NCI-H748 (cell line): ENCODE data around the gene ANKRD65.

ENCODE experiments used
- DNase-seq: peaks from one replicate; lab custom pipeline; 2025; ENCODE audit not compliant: unreplicated experiment; lab: John Stamatoyannopoulos, UW

Gene ANKRD65

DNA sequence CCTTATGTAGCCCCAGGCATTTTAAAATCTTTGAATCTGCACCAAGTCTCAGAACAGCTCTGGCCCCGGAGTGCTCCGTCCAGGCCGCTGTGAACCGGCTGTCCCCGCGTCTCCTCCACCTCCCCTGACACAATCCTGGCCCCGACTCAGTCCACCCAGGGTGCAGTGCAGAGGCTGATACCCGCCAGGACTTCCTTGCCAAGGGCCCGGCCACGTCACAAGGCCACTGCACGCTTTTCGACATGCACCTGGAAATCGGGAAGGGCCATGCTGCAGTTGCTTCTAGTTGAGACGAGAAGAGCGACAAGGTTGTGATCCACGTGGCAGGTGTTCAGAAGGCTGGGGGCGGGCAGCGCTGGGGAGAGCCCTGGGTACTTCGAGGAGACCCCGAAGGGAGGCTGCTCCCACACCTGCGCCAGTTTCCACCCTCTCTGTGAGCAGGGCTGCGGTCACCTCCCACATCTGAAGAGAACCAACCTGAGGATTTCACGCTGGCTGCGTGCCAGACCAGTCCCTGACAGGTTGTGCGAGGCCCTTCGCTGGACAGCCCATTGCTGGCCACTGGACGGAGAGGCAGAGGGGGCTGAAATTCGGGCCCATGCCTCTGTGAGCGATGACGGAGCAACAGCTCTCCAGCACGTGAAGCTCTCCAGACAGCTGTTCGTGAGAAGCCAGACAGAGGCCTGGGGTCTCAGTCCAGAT is 21.1 kb upstream of the ANKRD65 start:
- no peak for DNase-seq

DNA sequence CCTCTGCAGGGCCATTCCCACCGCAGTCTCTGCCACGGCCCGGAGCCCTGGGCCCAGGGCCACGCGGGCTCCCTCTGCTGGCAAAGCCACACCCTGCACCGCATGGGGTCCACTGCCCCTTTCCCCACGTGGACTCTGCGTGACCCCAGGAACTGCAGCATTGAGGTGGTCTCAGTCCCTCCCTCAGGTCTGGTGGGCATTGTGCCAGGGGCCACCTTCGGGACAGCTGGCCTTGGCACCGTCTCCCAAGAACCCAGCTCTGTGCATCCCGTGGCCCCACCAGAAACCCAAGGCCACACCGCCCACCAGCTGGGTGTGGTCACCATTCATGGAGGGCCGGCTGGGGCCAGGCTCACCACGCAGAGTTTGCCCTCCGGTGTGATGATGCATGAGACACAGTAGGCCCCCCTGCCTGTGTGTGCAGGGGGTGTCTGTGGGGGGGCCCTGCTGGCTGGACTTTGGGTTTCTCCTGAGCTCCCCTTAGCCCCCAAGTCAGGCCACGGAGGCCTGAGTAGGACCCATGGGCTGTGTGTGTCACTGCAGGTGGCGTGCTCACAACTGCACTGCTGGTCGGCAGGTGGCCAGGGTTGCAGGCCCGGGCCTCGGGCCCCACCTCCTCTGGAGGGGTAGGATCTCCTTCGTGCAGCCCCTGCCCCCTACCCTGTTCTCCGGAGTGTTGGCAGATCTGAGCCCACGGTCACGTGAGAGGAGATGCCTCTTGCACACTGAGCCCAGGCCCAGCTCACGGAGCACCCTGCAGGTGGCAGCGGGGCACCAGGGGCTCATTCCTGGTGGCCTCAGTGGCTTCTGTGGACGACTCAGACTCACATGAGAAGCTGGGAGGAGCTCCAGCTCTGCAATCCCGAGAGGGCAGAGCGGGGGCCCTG is 20.2 kb upstream of the ANKRD65 start:
- peak; percentile 33 for DNase-seq

DNA sequence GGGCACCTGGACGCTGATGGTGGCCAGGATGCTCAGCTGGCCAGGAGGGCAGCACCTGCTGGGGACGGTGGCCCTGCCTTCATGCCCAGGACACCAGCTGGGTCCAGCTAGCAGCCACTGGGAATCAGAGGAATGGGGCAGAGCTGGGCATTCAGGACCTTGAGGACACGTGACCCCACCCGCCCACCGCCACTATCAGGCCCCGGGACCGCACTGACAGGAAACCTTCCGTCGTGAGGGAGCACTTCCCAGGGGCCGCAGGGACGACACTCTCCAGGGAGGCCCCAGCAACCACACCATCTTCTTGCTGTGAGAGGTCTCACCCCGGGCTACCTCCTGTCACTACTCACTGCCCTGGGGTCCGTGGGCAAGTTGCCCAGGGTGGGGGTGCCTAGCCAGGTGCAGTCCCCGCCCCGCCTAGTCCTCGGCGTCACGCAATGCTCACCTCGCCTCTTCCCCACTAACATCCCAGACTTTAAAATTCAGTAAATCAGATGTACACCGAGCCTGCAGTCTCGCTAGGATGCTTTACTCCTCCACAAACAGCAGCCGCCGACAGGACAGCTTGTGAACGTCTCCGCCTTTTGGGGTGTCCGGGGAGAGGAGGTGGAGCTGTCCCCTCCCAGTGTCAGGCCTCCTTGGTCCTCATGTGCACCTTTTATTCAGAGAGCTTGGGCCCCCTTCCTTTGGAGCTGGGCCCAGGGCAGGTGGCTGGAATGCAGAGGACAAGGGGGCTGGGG is 19.4 kb upstream of the ANKRD65 start:
- DNase-seq, result no peak

DNA sequence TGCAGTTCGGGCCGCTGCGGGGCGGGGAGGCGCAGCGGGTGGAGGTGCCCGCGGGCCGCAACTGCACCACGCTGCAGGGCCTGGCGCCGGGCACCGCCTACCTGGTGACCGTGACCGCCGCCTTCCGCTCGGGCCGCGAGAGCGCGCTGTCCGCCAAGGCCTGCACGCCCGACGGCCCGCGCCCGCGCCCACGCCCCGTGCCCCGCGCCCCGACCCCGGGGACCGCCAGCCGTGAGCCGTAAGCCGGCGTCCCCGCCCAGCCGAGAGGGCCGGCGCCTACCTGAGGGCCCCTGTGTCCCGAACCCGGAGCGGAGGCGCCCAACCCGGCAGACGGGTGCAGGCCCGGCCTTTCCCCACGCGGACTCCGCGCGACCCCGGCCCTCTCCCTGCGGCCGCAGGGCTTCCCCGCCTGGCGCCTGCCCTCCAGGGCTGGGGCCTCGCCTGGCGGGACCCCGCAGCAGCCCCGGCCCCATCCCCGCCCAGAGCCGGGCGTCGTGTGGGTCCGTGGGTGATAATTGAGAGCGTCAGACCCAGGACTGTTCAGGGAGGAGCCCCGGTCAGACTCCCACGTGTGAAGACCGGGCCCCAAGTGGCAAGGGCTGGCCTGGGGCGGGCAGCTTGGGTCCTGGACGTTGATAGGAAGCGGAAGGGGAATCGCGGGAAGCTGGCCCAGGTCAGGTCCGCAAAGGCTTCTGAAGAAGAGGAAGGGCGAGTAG is 18.6 kb upstream of the ANKRD65 start:
- DNase-seq, result no peak

DNA sequence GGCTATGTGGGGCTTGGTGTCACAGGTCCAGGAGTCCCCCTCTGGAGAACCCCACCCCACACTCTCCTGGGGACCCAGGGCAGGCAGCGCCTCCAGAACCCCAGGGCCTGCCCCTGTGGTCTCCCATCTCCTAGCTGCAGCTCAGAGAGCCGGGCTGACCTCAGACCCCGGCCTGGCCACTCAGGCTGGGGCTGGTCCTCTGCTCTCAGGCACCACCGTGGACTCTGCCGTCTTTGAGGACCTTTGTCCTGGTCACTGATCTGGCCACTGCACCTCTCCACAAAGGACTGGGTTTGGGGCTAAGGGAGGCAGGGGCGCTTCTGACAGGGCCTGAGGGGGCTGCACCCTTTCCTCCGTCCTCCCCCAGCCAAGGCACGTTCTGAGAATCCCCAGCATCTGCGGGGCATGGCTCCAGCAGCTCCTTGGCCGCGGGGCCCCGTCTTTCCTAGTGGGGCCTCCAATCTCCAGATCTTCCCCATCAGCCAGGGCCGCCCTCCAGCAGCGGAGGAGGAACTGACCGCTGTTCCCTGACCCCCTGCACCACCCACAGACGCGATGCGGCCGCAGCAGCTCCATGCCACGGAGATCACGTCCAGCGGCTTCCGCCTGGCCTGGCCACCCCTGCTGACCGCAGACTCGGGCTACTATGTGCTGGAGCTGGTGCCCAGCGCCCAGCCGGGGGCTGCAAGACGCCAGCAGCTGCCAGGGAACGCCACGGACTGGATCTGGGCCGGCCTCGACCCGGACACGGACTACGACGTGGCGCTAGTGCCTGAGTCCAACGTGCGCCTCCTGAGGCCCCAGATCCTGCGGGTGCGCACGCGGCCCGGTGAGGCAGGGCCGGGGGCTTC is 17.7 kb upstream of the ANKRD65 start:
- DNase-seq, result no peak

DNA sequence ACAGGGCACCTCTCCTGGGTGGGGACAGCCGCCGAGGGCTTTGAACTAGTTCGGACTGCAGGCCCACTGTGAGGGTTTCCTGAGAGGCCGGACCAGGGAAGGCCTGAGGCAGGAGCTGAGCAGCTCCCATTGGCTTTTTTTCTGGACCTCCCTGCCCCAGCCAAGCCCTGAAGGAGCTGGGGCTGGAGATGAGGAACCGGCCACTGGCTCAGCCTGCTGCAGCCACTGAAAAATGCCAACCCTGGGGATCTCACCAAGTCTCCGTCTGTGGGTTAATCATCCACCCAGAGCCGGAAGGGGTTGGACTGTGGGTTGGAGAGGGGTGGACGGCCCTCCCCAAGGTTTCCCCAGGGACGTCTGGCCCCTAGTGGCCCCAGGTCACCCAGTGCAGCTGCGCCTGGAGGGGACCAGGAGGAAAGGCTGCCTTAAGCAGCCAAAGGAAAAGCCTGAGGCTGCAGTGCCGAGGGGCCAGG is 16.9 kb upstream of the ANKRD65 start:
- DNase-seq, result no peak

DNA sequence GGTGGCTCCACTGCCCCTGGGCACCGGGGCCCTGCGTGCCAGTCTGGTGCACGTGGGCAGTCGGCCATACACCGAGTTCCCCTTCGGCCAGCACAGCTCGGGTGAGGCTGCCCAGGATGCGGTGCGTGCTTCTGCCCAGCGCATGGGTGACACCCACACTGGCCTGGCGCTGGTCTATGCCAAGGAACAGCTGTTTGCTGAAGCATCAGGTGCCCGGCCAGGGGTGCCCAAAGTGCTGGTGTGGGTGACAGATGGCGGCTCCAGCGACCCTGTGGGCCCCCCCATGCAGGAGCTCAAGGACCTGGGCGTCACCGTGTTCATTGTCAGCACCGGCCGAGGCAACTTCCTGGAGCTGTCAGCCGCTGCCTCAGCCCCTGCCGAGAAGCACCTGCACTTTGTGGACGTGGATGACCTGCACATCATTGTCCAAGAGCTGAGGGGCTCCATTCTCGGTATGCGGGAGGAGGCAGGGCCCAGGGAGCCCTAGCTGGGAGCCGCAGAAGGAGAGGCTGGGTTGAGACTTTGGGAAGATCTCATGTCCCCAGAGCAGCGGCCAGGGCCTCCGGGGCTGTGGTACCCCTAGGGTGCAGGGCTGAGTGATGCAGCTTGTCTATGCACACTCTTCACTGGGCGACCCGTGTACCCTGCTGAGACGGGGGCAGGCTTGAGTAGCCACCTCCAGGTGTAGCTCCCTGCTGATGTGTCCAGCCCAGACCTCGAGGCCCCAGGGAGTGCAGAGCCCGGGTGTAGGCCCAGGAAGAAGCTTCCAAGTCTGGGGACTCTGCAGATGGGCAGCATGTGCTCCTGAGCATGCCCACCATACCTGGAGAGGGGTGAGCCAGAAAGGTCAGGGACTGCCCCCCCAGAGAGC is 16.2 kb upstream of the ANKRD65 start:
- DNase-seq, result no peak

DNA sequence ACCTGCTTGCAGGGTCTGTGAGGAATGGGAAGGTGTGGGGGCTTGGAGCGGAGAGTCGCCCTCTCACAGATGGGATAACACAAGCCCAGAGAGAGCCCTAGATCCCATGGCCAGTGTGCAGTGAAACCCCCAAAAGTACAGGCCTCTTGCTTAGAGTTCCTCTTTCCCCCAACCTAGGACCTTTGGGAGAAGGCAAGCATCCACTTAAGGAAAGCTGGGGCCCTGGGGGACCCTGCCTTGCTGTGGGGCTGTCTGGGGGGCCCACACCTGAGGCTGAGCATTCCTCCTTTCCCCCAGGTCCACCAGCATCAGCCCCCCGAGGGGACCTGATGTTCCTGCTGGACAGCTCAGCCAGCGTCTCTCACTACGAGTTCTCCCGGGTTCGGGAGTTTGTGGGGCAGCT is 15.6 kb upstream of the ANKRD65 start:
- no peak for DNase-seq

DNA sequence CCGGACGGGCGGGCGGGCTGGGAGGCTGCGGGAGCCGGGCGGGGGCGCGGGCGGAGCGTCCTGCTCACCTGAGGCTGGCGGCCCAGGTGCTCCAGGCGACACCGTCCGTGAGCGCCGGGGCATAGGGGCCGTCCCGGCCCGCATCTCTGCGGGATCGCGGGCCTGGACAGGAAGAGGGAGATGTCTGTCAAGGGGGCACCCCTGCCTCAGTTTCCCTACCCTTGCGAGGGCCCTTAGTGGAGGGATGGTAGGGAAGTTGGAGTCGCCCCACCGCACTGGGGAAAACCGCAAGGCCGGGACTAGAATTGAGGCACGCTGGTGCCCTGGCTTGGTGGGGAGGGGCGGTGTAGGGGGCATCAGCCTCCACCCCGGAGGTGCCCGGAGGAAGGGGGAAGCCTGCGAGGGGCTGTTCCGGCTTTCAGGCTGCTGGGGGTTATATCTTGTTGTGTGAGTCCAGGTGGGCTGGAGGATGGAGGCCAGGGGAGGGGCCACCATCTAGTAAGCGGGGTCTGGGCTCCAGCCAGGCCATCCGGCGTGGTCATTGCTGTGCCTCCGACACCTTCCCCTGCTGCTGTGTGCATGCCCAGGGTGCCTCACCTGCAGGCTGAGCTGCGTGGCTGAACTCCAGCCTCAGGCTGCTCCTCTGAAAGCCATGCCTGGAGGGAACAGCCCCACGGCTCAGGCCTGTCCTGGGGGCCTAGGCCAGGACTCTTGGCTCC is 15.0 kb upstream of the ANKRD65 start:
- no peak for DNase-seq

DNA sequence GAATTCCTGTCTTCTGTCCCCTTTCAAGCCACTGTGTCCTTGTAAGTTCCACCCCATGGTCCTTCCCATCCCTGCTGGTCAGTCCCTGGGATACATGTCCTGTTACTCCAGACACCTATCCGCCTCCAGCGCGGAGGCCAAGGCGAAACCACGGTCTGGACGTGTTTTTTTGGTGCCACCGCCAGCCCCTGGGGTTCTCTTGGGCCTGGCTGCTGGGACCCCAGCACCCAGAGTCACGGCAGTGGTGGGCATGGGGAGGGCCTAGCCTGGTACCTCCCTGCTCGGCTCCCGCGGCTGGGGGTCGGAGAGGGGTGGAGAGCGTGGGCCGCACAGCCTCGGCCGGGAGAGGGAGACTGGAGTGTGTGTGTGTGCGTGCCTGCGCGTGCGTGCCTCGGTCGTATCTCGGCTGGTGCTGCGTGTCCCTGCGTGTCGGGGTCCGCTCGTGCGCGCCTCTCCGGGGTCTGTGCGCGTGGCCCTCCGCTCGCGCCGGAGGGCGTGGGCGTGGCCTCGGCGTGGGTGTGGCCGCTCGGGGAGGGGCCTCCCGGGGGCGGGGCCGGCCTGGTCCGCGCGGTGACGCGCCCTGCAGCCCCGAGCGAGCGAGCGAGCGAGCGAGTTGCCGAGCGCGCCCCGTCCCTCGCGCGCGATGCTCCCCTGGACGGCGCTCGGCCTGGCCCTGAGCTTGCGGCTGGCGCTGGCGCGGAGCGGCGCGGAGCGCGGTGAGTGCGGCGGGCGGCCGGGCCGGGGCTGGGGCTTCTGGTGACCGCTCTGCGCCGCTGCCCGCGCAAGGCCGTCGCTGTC is 14.2 kb upstream of the ANKRD65 start, which contains the start of gene VWA1:
Gene VWA1, plus strand, starts transcription at position 585 of the 798 bp plus-strand sequence. Its CDS starts 59 bp downstream, at position 644.
- DNase-seq, result peak; percentile 66

DNA sequence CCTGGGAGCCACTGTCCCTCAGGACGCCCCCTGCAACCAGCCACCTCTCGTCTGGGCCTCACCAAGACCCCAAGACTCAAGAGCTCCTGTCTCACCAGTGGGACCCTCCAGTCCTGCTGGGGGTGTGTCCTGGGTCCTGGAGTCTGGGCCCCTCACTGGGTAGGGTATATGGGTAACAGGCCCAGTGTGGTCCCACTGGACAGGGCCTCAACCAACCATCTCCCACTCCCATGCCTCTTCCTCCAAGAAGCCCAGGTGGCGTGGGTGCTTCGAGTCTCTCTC is 13.7 kb upstream of the ANKRD65 start:
- no peak for DNase-seq

DNA sequence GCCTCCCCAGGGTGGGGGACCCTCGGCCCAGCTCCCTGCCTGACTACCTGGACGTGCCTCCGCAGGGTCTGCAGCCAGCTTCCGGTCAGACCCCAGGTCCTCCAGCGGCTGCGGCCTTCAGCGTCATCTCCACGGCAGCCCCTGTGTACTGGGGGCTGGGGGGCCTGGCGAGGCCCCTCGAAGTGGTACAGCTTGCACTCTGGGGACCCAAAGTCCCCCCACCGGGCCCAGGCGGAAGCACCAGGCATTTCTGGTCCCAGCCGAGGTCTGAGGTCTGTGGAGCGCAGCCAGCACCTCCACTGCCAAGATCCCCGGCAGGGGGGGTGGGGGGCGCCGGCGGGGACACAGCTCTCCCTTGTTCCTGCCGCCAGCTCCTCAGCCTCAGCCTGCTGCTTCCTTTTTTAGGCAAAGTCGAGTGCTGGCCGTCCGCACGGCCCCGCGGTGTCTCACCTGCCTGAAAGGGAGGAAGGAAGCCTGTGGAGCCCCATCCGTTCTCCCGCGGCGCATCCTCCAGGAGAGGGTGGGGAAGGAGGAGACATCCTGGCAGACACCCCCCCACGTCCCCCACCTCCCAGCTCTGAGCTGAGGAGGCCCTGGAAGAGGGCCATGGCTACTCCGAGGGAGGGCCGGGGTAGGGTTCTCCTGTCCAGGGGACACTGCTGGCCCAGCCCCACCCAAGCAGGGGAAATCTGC is 13.2 kb upstream of the ANKRD65 start:
- peak; percentile 8 for DNase-seq

DNA sequence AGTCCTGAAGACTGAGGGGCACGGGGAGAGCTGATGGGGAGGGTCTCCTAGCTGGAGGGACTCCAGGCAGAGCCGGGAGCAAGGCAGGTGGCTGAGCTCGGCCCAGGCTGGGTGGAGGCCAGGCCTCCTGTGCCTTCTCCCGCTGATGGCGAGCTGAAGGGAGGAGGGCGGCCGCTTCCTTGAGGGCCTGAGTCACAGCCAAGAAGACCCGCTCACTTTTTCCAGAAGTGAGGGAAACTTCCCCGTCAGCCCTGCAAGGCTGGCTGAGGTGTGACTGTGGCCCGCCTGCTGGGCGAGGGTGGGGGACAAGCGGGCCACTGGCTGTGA is 12.7 kb upstream of the ANKRD65 start:
- DNase-seq, result no peak

DNA sequence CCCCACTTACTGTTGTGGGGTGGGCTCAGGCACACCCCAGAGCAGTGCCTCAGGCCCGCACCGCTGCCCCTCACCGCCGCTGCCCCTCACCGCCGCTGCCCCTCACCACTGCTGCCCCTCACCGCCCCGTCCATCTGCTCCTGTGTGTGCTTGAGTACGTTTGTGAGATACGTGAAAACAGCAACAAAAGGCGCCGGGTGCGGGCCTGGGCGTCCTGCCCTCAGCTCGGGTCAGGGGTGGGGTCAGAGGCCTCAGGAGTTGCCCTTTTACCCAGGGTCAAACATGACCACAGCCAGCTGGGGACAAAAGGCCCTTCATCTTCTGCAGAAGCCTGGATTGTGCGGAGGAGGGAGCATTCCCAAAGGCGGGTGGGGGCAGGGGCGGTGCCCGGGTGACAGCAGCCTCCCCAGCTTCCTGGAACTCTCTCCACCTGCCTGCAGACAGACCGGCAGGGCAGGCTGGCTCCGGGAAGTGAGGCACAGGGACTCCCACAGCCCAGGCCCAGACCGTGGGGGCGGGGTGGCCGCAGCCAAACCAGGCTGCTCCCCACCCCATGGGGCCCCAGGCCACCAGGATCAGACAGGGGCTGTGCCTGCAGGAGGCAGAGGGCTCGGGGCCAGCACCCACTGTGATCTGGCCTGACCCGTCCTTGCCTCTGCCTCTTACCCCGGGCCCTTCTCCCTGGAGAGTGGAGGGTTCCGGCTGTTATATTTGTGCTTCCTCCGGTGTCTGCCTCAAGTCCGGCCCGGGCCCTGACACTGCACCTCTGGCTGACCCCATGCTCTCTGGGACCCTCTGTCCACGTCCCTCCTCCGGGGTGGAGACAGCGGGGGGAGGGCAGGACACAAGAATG is 12.1 kb upstream of the ANKRD65 start:
- no peak for DNase-seq

DNA sequence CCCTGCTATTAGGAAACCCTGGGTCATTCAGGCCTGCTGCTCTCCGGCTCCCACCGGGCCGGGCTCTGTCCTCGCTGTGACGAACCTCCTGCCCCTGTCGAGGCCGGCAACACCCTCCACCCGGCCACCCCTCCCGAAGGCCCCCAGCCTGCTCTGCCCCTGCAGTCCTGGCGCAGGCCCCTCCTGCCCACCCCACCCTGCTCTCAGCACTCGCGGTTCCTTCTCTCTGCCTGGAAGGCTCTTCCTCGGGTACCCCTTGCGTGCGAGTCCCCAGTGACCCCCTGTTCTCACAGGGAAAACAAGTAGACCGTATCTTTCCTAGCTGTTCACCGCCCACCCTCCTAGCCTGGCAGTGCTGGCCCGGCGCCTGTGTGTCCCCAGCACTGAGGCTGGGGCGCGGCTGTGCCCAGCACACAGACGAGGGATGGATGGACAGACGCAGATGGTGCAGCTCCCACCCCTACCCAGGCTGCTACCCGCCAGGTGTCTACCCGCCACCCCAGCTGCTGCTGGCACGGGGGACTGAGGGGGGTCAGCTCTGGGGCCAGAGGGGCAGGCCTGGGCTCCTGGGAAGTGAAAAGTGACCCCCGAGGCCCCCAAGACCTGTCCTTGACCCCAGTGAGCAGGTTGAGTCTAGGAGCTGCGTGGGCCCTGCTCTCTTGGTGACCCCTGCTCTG is 11.3 kb upstream of the ANKRD65 start:
- DNase-seq, result no peak

DNA sequence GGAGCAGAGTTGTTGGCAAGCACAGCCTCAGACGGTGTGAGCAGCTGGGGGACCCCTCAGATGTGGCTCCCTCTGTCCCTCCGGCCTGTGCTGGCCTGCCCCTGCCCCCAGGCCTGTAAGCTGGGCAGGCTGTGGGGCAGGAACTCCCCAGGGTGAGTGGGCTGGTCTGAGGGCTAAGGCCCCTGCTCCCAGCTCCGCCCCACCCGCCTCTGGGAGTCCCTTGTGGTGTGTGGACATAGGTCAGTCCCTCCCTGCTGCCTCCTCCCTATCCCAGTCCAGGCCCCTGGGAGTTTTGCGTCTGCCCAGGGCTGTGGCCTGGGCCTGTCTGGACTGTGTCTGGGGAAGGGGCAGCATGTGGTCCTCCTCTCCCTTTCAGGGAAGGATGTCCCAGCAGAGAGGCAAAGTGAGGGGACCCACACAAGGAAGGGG is 10.8 kb upstream of the ANKRD65 start:
- DNase-seq, result no peak
